ENCODE data around the gene SLC12A9.

The SLC12A9 gene

DNA sequence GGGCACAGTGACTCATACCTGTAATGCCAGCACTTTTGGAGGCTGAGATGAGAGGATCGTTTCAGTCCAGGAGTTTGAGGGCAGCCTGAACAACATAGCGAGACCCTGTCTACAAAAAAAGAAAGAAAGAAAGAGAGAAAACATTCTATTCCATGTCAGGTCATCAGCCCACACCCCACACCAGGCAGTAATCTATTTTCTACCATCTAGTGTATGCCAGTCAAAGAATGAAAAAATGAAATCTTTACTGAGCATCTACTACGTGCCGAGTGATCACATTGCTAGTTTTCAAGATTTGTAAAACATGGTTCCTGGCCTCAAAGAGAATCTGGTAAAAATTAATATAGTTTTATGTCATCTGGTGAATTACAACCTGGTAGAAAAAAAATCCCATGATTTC, 22.1 kb upstream of the SLC12A9 start:
- Histone ChIP-seq H3K4me3 (ENCODE audit: low read length, poor library complexity, severe bottlenecking) (no peak overlapping the region), H4K20me1 (ENCODE audit: insufficient read depth, low read length, poor library complexity, severe bottlenecking) (no peaks in the 10 kb centered on the region), H3K27me3 (ENCODE audit: insufficient read depth, low read length, poor library complexity, severe bottlenecking) (peaks cover 8% of the 10 kb centered on the region), H3K79me2 (ENCODE audit: insufficient read depth, low read length) (no peaks in the 10 kb centered on the region), H3K9me2 (replicated peaks; ENCODE audit: low read depth, low read length) (no peaks in the 10 kb centered on the region), H3K9me3 (ENCODE audit: insufficient read depth, low read depth, low read length) (no peaks in the 10 kb centered on the region), H3K4me2 (ENCODE audit: low read depth, low read length, poor library complexity, severe bottlenecking) (no peak overlapping the region), H3K9ac (ENCODE audit: low read depth, low read length, poor library complexity, severe bottlenecking) (no peak overlapping the region), H3K36me3 (ENCODE audit: insufficient read depth, low read length) (no peaks in the 10 kb centered on the region), H2AFZ (ENCODE audit: low read length) (no peak overlapping the region), H3K4me1 (ENCODE audit: insufficient read depth, low read length, poor library complexity, severe bottlenecking) (peaks cover 9% of the 10 kb centered on the region), H3F3A (ENCODE audit: low read depth) (no peaks in the 10 kb centered on the region)
- TF ChIP-seq EZH2phosphoT487 (IDR thresholded peaks at IDR 0.05; ENCODE audit: borderline replicate concordance): no peak
- TF ChIP-seq, protein P1, sequence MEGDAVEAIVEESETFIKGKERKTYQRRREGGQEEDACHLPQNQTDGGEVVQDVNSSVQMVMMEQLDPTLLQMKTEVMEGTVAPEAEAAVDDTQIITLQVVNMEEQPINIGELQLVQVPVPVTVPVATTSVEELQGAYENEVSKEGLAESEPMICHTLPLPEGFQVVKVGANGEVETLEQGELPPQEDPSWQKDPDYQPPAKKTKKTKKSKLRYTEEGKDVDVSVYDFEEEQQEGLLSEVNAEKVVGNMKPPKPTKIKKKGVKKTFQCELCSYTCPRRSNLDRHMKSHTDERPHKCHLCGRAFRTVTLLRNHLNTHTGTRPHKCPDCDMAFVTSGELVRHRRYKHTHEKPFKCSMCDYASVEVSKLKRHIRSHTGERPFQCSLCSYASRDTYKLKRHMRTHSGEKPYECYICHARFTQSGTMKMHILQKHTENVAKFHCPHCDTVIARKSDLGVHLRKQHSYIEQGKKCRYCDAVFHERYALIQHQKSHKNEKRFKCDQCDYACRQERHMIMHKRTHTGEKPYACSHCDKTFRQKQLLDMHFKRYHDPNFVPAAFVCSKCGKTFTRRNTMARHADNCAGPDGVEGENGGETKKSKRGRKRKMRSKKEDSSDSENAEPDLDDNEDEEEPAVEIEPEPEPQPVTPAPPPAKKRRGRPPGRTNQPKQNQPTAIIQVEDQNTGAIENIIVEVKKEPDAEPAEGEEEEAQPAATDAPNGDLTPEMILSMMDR (conservative IDR thresholded peaks at IDR 0.05; ENCODE audit: low read length): no peak

DNA sequence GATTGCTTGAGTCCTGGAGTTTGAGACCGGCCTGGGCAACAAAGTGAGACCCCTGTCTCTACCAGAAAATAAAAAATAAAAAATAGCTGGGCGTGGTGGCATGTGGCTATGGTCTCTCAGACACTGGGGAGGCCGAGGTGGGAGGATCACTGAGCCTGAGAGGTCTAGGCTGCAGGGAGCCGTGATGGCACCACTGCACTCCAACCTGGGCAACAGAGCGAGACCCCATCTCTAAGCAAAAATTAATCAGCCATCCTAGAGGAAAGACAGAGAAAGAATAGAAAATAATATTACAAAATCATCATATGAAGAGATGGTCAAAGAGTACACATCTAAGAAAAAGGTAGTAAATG, 20.3 kb upstream of the SLC12A9 start:
- no peaks in the 10 kb centered on the region for H3K79me2 ChIP-seq (ENCODE audit: insufficient read depth, low read length)
- H3K27me3 ChIP-seq (ENCODE audit: insufficient read depth, low read length, poor library complexity, severe bottlenecking): peaks cover 8% of the 10 kb centered on the region
- H2AFZ ChIP-seq (ENCODE audit: low read length): no peak overlapping the region
- no peak overlapping the region for H3K9ac ChIP-seq (ENCODE audit: low read depth, low read length, poor library complexity, severe bottlenecking)
- TF ChIP-seq EZH2phosphoT487 (IDR thresholded peaks at IDR 0.05; ENCODE audit: borderline replicate concordance): no peak
- TF ChIP-seq, protein P1 (conservative IDR thresholded peaks at IDR 0.05; ENCODE audit: low read length): no peak
- no peaks in the 10 kb centered on the region for H3K36me3 ChIP-seq (ENCODE audit: insufficient read depth, low read length)
- no peak overlapping the region for H3K4me2 ChIP-seq (ENCODE audit: low read depth, low read length, poor library complexity, severe bottlenecking)
- no peaks in the 10 kb centered on the region for H4K20me1 ChIP-seq (ENCODE audit: insufficient read depth, low read length, poor library complexity, severe bottlenecking)
- H3F3A ChIP-seq (ENCODE audit: low read depth): no peaks in the 10 kb centered on the region
- no peak overlapping the region for H3K4me3 ChIP-seq (ENCODE audit: low read length, poor library complexity, severe bottlenecking)
- no peaks in the 10 kb centered on the region for H3K9me2 ChIP-seq (replicated peaks; ENCODE audit: low read depth, low read length)
- H3K4me1 ChIP-seq (ENCODE audit: insufficient read depth, low read length, poor library complexity, severe bottlenecking): peaks cover 9% of the 10 kb centered on the region
- H3K9me3 ChIP-seq (ENCODE audit: insufficient read depth, low read depth, low read length): no peaks in the 10 kb centered on the region

DNA sequence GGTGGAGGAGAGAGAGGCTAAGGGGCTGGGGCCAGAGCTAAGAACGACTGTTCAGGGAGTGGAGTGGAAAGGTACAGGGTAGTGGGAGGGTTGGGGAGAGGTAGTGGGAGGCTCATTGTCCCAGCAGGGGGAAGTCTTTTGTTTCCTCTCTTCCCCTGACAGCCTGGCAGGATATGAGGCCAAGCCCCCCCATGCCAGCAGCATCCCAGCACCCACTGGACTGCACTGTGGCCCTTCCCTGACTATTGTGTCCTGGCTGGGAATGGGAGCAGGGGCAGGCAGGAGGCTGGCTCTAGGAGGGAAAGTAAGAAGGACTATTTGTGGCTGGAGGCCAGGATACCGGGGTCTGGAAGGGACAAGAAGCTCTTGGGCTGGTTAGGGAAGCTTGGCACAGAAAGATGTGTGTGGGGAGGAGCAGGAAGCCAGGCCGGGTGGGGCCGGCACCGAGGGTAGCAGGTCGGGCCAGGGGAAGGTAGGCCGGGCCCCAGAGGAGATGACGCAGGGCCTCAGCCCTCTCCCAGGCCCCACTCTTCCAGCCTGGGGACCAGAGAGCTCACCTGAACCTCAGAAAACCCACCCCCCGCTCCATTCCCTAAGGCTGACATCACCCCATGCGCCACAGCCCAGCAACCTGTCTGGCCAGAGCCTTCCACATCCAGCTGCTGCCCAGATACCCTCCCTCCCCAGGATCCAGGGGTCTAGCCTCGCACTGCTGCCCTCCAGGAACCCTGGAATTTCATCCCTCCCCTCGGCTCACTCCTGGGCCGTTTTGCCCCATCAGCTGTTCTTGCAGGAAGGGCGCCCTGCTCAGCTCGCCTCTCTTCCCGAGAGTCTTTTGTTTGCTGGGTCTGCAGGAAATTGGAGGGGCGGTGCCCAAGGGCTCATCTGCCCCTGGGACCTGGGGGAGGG, 16.4 kb upstream of the SLC12A9 start:
- Histone ChIP-seq H3K4me1 (ENCODE audit: insufficient read depth, low read length, poor library complexity, severe bottlenecking) (no peaks in the 10 kb centered on the region), H3K9me2 (replicated peaks; ENCODE audit: low read depth, low read length) (no peaks in the 10 kb centered on the region), H3K4me3 (ENCODE audit: low read length, poor library complexity, severe bottlenecking) (no peak overlapping the region), H4K20me1 (ENCODE audit: insufficient read depth, low read length, poor library complexity, severe bottlenecking) (no peaks in the 10 kb centered on the region), H3K79me2 (ENCODE audit: insufficient read depth, low read length) (no peaks in the 10 kb centered on the region), H2AFZ (ENCODE audit: low read length) (no peak overlapping the region), H3K27me3 (ENCODE audit: insufficient read depth, low read length, poor library complexity, severe bottlenecking) (no peaks in the 10 kb centered on the region), H3K36me3 (ENCODE audit: insufficient read depth, low read length) (no peaks in the 10 kb centered on the region), H3F3A (ENCODE audit: low read depth) (no peaks in the 10 kb centered on the region), H3K9ac (ENCODE audit: low read depth, low read length, poor library complexity, severe bottlenecking) (no peak overlapping the region), H3K4me2 (ENCODE audit: low read depth, low read length, poor library complexity, severe bottlenecking) (no peak overlapping the region), H3K9me3 (ENCODE audit: insufficient read depth, low read depth, low read length) (no peaks in the 10 kb centered on the region)
- no peak for TF ChIP-seq EZH2phosphoT487 (IDR thresholded peaks at IDR 0.05; ENCODE audit: borderline replicate concordance)
- TF ChIP-seq, protein P1 (conservative IDR thresholded peaks at IDR 0.05; ENCODE audit: low read length): no peak

Measured in Loucy (cell line).